IMR-90 (cell line): ENCODE data around the gene TMEM40. TPM values are rescaled to one million over a fixed set of nuclear protein-coding genes. Genes with fewer than 3 reads are reported as not detected.

Source experiments
- ATAC-seq: fragments of 200-7000 bp; cut with Tn5 transposase; 2 replicates; pipeline ENCODE4 v1.9.1; 2020; ENCODE audit warnings: low read depth, mild to moderate bottlenecking, moderate library complexity
- BruUV-seq: library from RNA; stranded (reverse); fragments of 400-500 nt; replicated peaks from 2 replicates; lab custom pipeline; 2021; lab: Mats Ljungman, UMichigan
- CTCF ChIA-PET: fragments of 300-600 bp; formaldehyde crosslinking; extraction: SDS; loops from one replicate; lab custom pipeline; 2021; ENCODE audit warnings: antibody characterized with exemption; lab: Yijun Ruan, JAX
- POLR2A ChIA-PET: fragments of 300-600 bp; sonication (Branson Sonifier 250); formaldehyde crosslinking; loops from one replicate; lab custom pipeline; 2022; ENCODE audit warnings: antibody characterized with exemption; ENCODE audit not compliant: unreplicated experiment; lab: Charles Lee
- DNase-seq: peaks from one replicate; pipeline ENCODE4 v3.0.0; 2013
- H2AFZ ChIP-seq: replicated peaks from 2 replicates; pipeline ENCODE3; 2013; ENCODE audit warnings: low read length, mild to moderate bottlenecking; ENCODE audit not compliant: poor library complexity
- H2AK5ac ChIP-seq: 2 replicates; pipeline ENCODE4 v1.6.1; 2013; ENCODE audit warnings: low read depth, low read length, inconsistent platforms
- H2AK9ac ChIP-seq: replicated peaks from 2 replicates; pipeline ENCODE3; 2013; ENCODE audit warnings: mild to moderate bottlenecking, low read depth, low read length, moderate library complexity; ENCODE audit not compliant: poor library complexity
- H2BK120ac ChIP-seq: 2 replicates; pipeline ENCODE4 v1.6.1; 2013; ENCODE audit warnings: low read depth, low read length, inconsistent platforms
- H2BK15ac ChIP-seq: 3 replicates; pipeline ENCODE4 v1.6.1; 2013; ENCODE audit warnings: low read depth, low read length, inconsistent platforms
- H2BK20ac ChIP-seq: 2 replicates; pipeline ENCODE4 v1.6.1; 2013; ENCODE audit warnings: low read depth, mild to moderate bottlenecking, inconsistent platforms, low read length, moderate library complexity
- H2BK5ac ChIP-seq: 2 replicates; pipeline ENCODE4 v1.6.1; 2013; ENCODE audit warnings: mild to moderate bottlenecking, low read depth, low read length, inconsistent platforms; ENCODE audit not compliant: poor library complexity, severe bottlenecking
- H3K14ac ChIP-seq: replicated peaks from 2 replicates; pipeline ENCODE4 v1.6.1; 2013; ENCODE audit warnings: low read depth, low read length, inconsistent platforms
- H3K18ac ChIP-seq: 2 replicates; pipeline ENCODE4 v1.6.1; 2013; ENCODE audit warnings: low read depth, low read length, control low read depth
- H3K23ac ChIP-seq: 2 replicates; pipeline ENCODE4 v1.6.1; 2013; ENCODE audit warnings: low read depth, low read length, inconsistent platforms
- H3K27ac ChIP-seq: 2 replicates; pipeline ENCODE4 v1.5.1; 2013; ENCODE audit warnings: mild to moderate bottlenecking, control low read depth, low read length; ENCODE audit not compliant: insufficient read depth
- H3K27me3 ChIP-seq: 2 replicates; pipeline ENCODE4 v1.6.1; 2013; ENCODE audit warnings: low read length; ENCODE audit not compliant: control insufficient read depth, insufficient read depth
- H3K36me3 ChIP-seq: 2 replicates; pipeline ENCODE4 v1.6.1; 2013; ENCODE audit warnings: low read length, mixed read lengths; ENCODE audit not compliant: control insufficient read depth, insufficient read depth
- H3K4ac ChIP-seq: 2 replicates; pipeline ENCODE4 v1.6.1; 2013; ENCODE audit warnings: low read depth, low read length, inconsistent platforms
- H3K4me1 ChIP-seq: 2 replicates; pipeline ENCODE4 v1.6.1; 2013; ENCODE audit warnings: low read length, mixed read lengths; ENCODE audit not compliant: control insufficient read depth, insufficient read depth
- H3K4me2 ChIP-seq: 2 replicates; pipeline ENCODE4 v1.6.1; 2013; ENCODE audit warnings: low read depth, mild to moderate bottlenecking, control low read depth, low read length, moderate library complexity
- H3K4me3 ChIP-seq: 2 replicates; pipeline ENCODE4 v1.5.1; 2013; ENCODE audit warnings: low read depth, mild to moderate bottlenecking, control low read depth, low read length, moderate library complexity; ENCODE audit not compliant: insufficient read depth
- H3K56ac ChIP-seq: 2 replicates; pipeline ENCODE4 v1.6.1; 2013; ENCODE audit warnings: low read length, inconsistent platforms; ENCODE audit not compliant: insufficient read depth; ENCODE audit errors: extremely low read depth
- H3K79me1 ChIP-seq, 2 experiments: 2 replicates each; pipeline ENCODE4 v1.6.1; 2013; ENCODE audit warnings: low read length in 2 of 2, inconsistent platforms in 1 of 2, low read depth in 1 of 2
- H3K9ac ChIP-seq: 2 replicates; pipeline ENCODE4 v1.6.1; 2013; ENCODE audit warnings: low read depth, low read length, control low read depth
- H3K9me1 ChIP-seq: 2 replicates; pipeline ENCODE4 v1.6.1; 2013; ENCODE audit warnings: low read length, inconsistent platforms; ENCODE audit not compliant: insufficient read depth
- H3K9me3 ChIP-seq: 2 replicates; pipeline ENCODE4 v1.6.1; 2013; ENCODE audit warnings: low read length; ENCODE audit not compliant: control insufficient read depth, insufficient read depth
- H4K20me1 ChIP-seq: 2 replicates; pipeline ENCODE4 v1.6.1; 2013; ENCODE audit warnings: low read length, inconsistent platforms; ENCODE audit not compliant: insufficient read depth
- H4K5ac ChIP-seq: 2 replicates; pipeline ENCODE4 v1.6.1; 2013; ENCODE audit warnings: mild to moderate bottlenecking, low read depth, low read length, control low read depth
- H4K8ac ChIP-seq, 2 experiments: 2 replicates each; pipeline ENCODE4 v1.6.1; 2013; ENCODE audit warnings: low read depth in 2 of 2, low read length in 2 of 2, control low read depth in 1 of 2, inconsistent platforms in 1 of 2
- H4K91ac ChIP-seq: 2 replicates; pipeline ENCODE4 v1.6.1; 2013; ENCODE audit warnings: low read depth, low read length, inconsistent platforms; ENCODE audit not compliant: insufficient read depth
- BHLHE40 ChIP-seq: fragments of 150-350 bp; IDR thresholded peaks from 2 replicates; pipeline ENCODE4 v1.6.1; 2016; ENCODE audit warnings: mild to moderate bottlenecking, low read depth, low read length
- CEBPB ChIP-seq: IDR thresholded peaks from 2 replicates; pipeline ENCODE4 v1.6.1; 2012; ENCODE audit warnings: low read depth, low read length, improper control_type of control experiment
- CHD1 ChIP-seq: IDR thresholded peaks from 2 replicates; pipeline ENCODE4 v1.6.1; 2012; ENCODE audit warnings: low read depth, low read length, improper control_type of control experiment
- FOS ChIP-seq: fragments of 150-350 bp; IDR thresholded peaks from 2 replicates; pipeline ENCODE4 v1.6.1; 2016; ENCODE audit warnings: low read depth, low read length
- MAFK ChIP-seq: IDR thresholded peaks from 2 replicates; pipeline ENCODE4 v1.6.1; 2012; ENCODE audit warnings: low read depth, low read length, improper control_type of control experiment
- MAZ ChIP-seq: IDR thresholded peaks from 2 replicates; pipeline ENCODE4 v1.6.1; 2012; ENCODE audit warnings: low read depth, mild to moderate bottlenecking, low read length, improper control_type of control experiment, moderate library complexity, borderline replicate concordance
- MXI1 ChIP-seq: IDR thresholded peaks from 2 replicates; pipeline ENCODE4 v1.6.1; 2012; ENCODE audit warnings: low read depth, mild to moderate bottlenecking, low read length, moderate library complexity, borderline replicate concordance
- NFE2L2 ChIP-seq: fragments of 150-350 bp; IDR thresholded peaks from 2 replicates; pipeline ENCODE4 v1.6.1; 2016; ENCODE audit warnings: low read depth, mild to moderate bottlenecking, low read length
- POLR2A ChIP-seq: IDR thresholded peaks from 2 replicates; pipeline ENCODE4 v1.6.1; 2012; ENCODE audit warnings: mild to moderate bottlenecking, low read depth, low read length
- RAD21 ChIP-seq: IDR thresholded peaks from 2 replicates; pipeline ENCODE4 v1.6.1; 2012; ENCODE audit warnings: low read length, improper control_type of control experiment
- RCOR1 ChIP-seq: IDR thresholded peaks from 2 replicates; pipeline ENCODE4 v1.6.1; 2012; ENCODE audit warnings: mild to moderate bottlenecking, low read length, improper control_type of control experiment; ENCODE audit not compliant: insufficient replicate concordance
- RFX5 ChIP-seq: IDR thresholded peaks from 2 replicates; pipeline ENCODE4 v1.8.0; 2012; ENCODE audit warnings: low read depth, mild to moderate bottlenecking, low read length, moderate library complexity
- SMC3 ChIP-seq: fragments of 150-350 bp; IDR thresholded peaks from 2 replicates; pipeline ENCODE4 v1.6.1; 2016; ENCODE audit warnings: low read depth, mild to moderate bottlenecking, antibody characterized with exemption, low read length, moderate library complexity
- USF2 ChIP-seq: fragments of 150-350 bp; IDR thresholded peaks from 2 replicates; pipeline ENCODE4 v1.6.1; 2017; ENCODE audit warnings: mild to moderate bottlenecking, antibody characterized with exemption, low read length, low read depth
- WGBS, 2 experiments: methylation state at CpG; one replicate each; pipeline versions ENCODE4 v1.1.5 to v1.1.7; 2013; ENCODE audit warnings: missing lambda C conversion rate in 2 of 2; ENCODE audit not compliant: insufficient read length in 1 of 2; ENCODE audit errors: extremely low coverage in 2 of 2; 5-methylcytosine and 5-hydroxymethylcytosine counted together
- dilution Hi-C: fragments of 300-500 bp; cut with HindIII; formaldehyde crosslinking; loops from one replicate; pipeline ENCODE4 v1.14.3; 2018; ENCODE audit warnings: low sequenced_read_pairs; ENCODE audit not compliant: unreplicated experiment
- in situ Hi-C: fragments of 300-500 bp; cut with MboI; formaldehyde crosslinking; loops from 3 replicates; pipeline ENCODE4 v1.14.3; 2019; ENCODE audit warnings: low sequenced_read_pairs, inconsistent platforms, mixed read lengths
- intact Hi-C: fragments of 100-400 bp; cut with micrococcal nuclease; formaldehyde crosslinking; loops from 2 replicates; pipeline ENCODE4 v1.10.0; 2022
- polyA plus RNA-seq, 3 experiments: library from polyadenylated mRNA; depleted of rRNA; stranded (reverse); fragments of >200 nt; gene quantifications; 2 replicates each; pipeline ENCODE4 v1.2.3, GENCODE V29; 2012; ENCODE audit warnings: low replicate concordance in 1 of 3
- total RNA-seq: library from RNA; depleted of rRNA; stranded (reverse); fragments of >200 nt; gene quantifications from 2 replicates; pipeline ENCODE4 v1.2.3, GENCODE V29; 2012
- TF ChIP-seq, protein P1 (sequence below): fragments of 150-350 bp; IDR thresholded peaks from 2 replicates; pipeline ENCODE4 v1.6.1; 2016; ENCODE audit warnings: low read depth, mild to moderate bottlenecking, low read length, moderate library complexity, borderline replicate concordance
- TF ChIP-seq, protein P2 (sequence below): conservative IDR thresholded peaks from 2 replicates; pipeline ENCODE4 v1.5.1; 2012; ENCODE audit warnings: mild to moderate bottlenecking, low read depth, low read length, improper control_type of control experiment

Gene TMEM40
- total and polyA plus RNA-seq, 2 of the 4 experiments (the other 2 are of a cell fraction): 0.27 TPM; not detected in 1

DNA sequence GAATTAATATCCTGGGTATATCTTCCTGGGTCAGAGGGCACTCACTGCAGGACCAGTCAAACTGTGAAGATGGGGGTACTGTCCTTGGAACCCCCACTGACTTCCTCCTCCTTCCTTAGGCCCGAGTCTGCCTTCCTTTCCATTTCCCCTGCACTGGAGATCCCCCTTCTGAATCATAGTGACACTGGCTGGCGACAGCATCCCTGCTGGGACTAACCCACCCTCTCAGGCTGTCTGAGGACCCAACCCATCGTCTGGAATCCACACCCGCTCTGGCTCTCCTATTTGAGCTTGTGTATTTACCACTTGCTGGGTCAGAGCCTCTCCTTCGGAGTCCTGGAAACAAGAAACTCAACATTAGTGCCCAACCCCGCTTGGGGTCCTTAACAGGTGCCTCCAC lies 21.2 kb downstream of the TMEM40 start:
- intact Hi-C loops: no loop called here

More for the DNA sequence above, 21.2 kb downstream of the TMEM40 start:
- H3K23ac ChIP-seq: no peak overlapping the region
- H3K9me1 ChIP-seq: no peaks in the 10 kb centered on the region
- no peak for TF ChIP-seq CHD1
- no peak for TF ChIP-seq POLR2A
- TF ChIP-seq MAZ: no peak
- no peak for TF ChIP-seq MAFK
- TF ChIP-seq NFE2L2: no peak
- TF ChIP-seq SMC3: no peak
- no peak for TF ChIP-seq CEBPB
- no peak for TF ChIP-seq RCOR1
- no peak for TF ChIP-seq FOS
- TF ChIP-seq, protein P1, sequence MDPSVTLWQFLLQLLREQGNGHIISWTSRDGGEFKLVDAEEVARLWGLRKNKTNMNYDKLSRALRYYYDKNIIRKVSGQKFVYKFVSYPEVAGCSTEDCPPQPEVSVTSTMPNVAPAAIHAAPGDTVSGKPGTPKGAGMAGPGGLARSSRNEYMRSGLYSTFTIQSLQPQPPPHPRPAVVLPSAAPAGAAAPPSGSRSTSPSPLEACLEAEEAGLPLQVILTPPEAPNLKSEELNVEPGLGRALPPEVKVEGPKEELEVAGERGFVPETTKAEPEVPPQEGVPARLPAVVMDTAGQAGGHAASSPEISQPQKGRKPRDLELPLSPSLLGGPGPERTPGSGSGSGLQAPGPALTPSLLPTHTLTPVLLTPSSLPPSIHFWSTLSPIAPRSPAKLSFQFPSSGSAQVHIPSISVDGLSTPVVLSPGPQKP: no peak
- TF ChIP-seq RAD21: no peak
- TF ChIP-seq, protein P2, sequence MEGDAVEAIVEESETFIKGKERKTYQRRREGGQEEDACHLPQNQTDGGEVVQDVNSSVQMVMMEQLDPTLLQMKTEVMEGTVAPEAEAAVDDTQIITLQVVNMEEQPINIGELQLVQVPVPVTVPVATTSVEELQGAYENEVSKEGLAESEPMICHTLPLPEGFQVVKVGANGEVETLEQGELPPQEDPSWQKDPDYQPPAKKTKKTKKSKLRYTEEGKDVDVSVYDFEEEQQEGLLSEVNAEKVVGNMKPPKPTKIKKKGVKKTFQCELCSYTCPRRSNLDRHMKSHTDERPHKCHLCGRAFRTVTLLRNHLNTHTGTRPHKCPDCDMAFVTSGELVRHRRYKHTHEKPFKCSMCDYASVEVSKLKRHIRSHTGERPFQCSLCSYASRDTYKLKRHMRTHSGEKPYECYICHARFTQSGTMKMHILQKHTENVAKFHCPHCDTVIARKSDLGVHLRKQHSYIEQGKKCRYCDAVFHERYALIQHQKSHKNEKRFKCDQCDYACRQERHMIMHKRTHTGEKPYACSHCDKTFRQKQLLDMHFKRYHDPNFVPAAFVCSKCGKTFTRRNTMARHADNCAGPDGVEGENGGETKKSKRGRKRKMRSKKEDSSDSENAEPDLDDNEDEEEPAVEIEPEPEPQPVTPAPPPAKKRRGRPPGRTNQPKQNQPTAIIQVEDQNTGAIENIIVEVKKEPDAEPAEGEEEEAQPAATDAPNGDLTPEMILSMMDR: no peak
- no peak for TF ChIP-seq MXI1
- TF ChIP-seq RFX5: no peak
- TF ChIP-seq USF2: no peak
- TF ChIP-seq BHLHE40: no peak
- no peak overlapping the region for H4K8ac ChIP-seq
- no peaks in the 10 kb centered on the region for H3K36me3 ChIP-seq
- H4K91ac ChIP-seq: no peak overlapping the region
- no peak overlapping the region for H3K56ac ChIP-seq
- peak overlapping the region; percentile 36 for H2AFZ ChIP-seq
- no peak overlapping the region for H2BK20ac ChIP-seq
- no TSS peak for BruUV-seq
- H3K4ac ChIP-seq: no peak overlapping the region
- no peak for ATAC-seq
- H3K18ac ChIP-seq: no peak overlapping the region
- peaks cover 13% of the 10 kb centered on the region for H3K27me3 ChIP-seq
- H3K9ac ChIP-seq: no peak overlapping the region
- no peak overlapping the region for H2BK5ac ChIP-seq
- no peak overlapping the region for H3K14ac ChIP-seq
- H3K4me2 ChIP-seq: no peak overlapping the region
- H3K9me3 ChIP-seq: no peaks in the 10 kb centered on the region
- DNase-seq: no peak
- no peak overlapping the region for H2BK15ac ChIP-seq
- in situ Hi-C loops: no loop called here
- H3K4me3 ChIP-seq: no peak overlapping the region
- POLR2A ChIA-PET: no interaction called here
- H4K5ac ChIP-seq: no peak overlapping the region
- no peak overlapping the region for H3K27ac ChIP-seq
- H4K20me1 ChIP-seq: no peaks in the 10 kb centered on the region
- H2AK5ac ChIP-seq: no peak overlapping the region
- CTCF ChIA-PET: no interaction called here
- no peaks in the 10 kb centered on the region for H3K4me1 ChIP-seq
- H3K79me1 ChIP-seq: no peaks in the 10 kb centered on the region
- no peak overlapping the region for H2BK120ac ChIP-seq
- WGBS, 2 experiments: 33% methylated on average over 2 of the region's 6 CpGs; no CpG with 5 or more reads in 1 of the 2 experiments
- dilution Hi-C loops: no loop called here
- H2AK9ac ChIP-seq: no peak overlapping the region
